Measurements from ENCODE around the gene IQCH. TPM values are rescaled to one million over a fixed set of nuclear protein-coding genes. Genes with fewer than 3 reads are reported as not detected.

Gene IQCH
- total and polyA plus RNA-seq, 9 of the 15 experiments (the other 6 are each of a cell fraction or from before 2014, with no cell fraction given): 1.8 to 3.9 (median 2.7) TPM

- TF ChIP-seq ATF2 (CRISPR knock-in tag; IDR thresholded peaks at IDR 0.05) (no peak), BMI1 (IDR thresholded peaks at IDR 0.05; ENCODE audit: low read length) (no peak), CBFB (CRISPR knock-in tag; IDR thresholded peaks at IDR 0.05) (no peak), SMARCA5 (IDR thresholded peaks at IDR 0.05) (no peak), AFF1 (IDR thresholded peaks at IDR 0.05; ENCODE audit: low read depth in 1 of 2, partially characterized antibody in 2 of 2) (peak in 1 of 2 experiments; percentile 30), TAF7 (tag; IDR thresholded peaks at IDR 0.05) (no peak), CHCHD3 (CRISPR knock-in tag; IDR thresholded peaks at IDR 0.05) (no peak), RB1 (IDR thresholded peaks at IDR 0.05; ENCODE audit: low read depth) (no peak), KDM2B (CRISPR knock-in tag; IDR thresholded peaks at IDR 0.05) (0 out of 2 replicates have a peak, but pooled peaks have one; percentile 33), E2F4 (CRISPR knock-in tag; IDR thresholded peaks at IDR 0.05; ENCODE audit: low read depth) (no peak), AFF4 (CRISPR knock-in tag; IDR thresholded peaks at IDR 0.05) (no peak), CBFA2T3 (IDR thresholded peaks at IDR 0.05) (no peak), HINFP (tag; conservative IDR thresholded peaks at IDR 0.05; ENCODE audit: low read depth) (no peak), TCFL5 (CRISPR knock-in tag; conservative IDR thresholded peaks at IDR 0.05) (no peak), EGR1 (conservative IDR thresholded peaks at IDR 0.05) (peak; percentile 91)
Measured at GRCh38 chr15:67520321-67521028, 265.9 kb downstream of the IQCH start (continued).

Data from K562 (cell line).